Measurements from ENCODE around the gene ALAS1. TPM values are rescaled to one million over a fixed set of nuclear protein-coding genes. Genes with fewer than 3 reads are reported as not detected.

Gene ALAS1
- total and polyA plus RNA-seq, 12 donors: 64.9 to 3,700 (median 650) TPM

GRCh38 chr3:52254608-52255007, 56.6 kb downstream of the ALAS1 start:
- H3K4me3 ChIP-seq: no peak overlapping the region
- peak in 3 of 7 donors; percentile 1 to 39 (median 19) for DNase-seq
- H3K4me1 ChIP-seq (replicated peaks in 1 of 2): peaks cover 10 to 14% of the 10 kb centered on the region in 2 donors
- peaks cover 0 to 88% of the 10 kb centered on the region in 2 donors for H3K36me3 ChIP-seq (replicated peaks in 1 of 2)
- intact Hi-C loops (cut with DNase I): no loop called here
- WGBS, 4 donors: 82 to 86% (median 85%) methylated on average over 9 of the region's 9 CpGs
- H3K9me3 ChIP-seq (replicated peaks in 1 of 3): no peaks in the 10 kb centered on the region
- TF ChIP-seq POLR2A (IDR thresholded peaks at IDR 0.05): no peak
- TF ChIP-seq, protein P1, sequence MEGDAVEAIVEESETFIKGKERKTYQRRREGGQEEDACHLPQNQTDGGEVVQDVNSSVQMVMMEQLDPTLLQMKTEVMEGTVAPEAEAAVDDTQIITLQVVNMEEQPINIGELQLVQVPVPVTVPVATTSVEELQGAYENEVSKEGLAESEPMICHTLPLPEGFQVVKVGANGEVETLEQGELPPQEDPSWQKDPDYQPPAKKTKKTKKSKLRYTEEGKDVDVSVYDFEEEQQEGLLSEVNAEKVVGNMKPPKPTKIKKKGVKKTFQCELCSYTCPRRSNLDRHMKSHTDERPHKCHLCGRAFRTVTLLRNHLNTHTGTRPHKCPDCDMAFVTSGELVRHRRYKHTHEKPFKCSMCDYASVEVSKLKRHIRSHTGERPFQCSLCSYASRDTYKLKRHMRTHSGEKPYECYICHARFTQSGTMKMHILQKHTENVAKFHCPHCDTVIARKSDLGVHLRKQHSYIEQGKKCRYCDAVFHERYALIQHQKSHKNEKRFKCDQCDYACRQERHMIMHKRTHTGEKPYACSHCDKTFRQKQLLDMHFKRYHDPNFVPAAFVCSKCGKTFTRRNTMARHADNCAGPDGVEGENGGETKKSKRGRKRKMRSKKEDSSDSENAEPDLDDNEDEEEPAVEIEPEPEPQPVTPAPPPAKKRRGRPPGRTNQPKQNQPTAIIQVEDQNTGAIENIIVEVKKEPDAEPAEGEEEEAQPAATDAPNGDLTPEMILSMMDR (IDR thresholded peaks at IDR 0.05): no peak
- no peaks in the 10 kb centered on the region for H3K27me3 ChIP-seq
- no peak overlapping the region for H3K27ac ChIP-seq

DNA sequence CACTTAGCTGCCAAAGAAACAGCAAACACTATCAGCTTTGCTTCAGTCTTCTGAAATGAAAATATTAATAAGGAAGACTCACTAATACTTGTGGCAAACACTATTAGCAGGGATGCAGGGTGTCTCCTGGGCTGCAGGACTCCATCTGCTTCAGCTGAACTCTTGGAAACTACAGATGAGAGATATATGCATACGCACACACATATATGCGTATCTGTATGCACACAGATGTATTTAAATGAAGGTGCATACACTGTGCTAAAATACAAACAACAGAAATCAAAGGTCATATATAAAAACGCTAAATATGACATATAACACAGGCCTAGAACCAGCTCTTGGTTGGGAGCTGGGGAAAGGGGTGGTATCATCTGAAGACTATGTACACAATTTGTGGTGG, 58.2 kb downstream of the ALAS1 start:
- peaks cover 10 to 15% of the 10 kb centered on the region in 2 donors for H3K4me1 ChIP-seq (replicated peaks in 1 of 2)
- TF ChIP-seq, protein P1 (IDR thresholded peaks at IDR 0.05): no peak
- no peak for TF ChIP-seq POLR2A (IDR thresholded peaks at IDR 0.05)
- H3K36me3 ChIP-seq (replicated peaks in 1 of 2): peaks cover 0 to 93% of the 10 kb centered on the region in 2 donors
- no peak for DNase-seq
- WGBS, 4 donors: 82 to 88% (median 85%) methylated on average over 3 of the region's 3 CpGs
- H3K9me3 ChIP-seq (replicated peaks in 1 of 3): no peaks in the 10 kb centered on the region
- H3K27ac ChIP-seq: no peak overlapping the region
- no peak overlapping the region for H3K4me3 ChIP-seq
- H3K27me3 ChIP-seq: no peaks in the 10 kb centered on the region
- intact Hi-C loops (cut with DNase I): no loop called here

DNA sequence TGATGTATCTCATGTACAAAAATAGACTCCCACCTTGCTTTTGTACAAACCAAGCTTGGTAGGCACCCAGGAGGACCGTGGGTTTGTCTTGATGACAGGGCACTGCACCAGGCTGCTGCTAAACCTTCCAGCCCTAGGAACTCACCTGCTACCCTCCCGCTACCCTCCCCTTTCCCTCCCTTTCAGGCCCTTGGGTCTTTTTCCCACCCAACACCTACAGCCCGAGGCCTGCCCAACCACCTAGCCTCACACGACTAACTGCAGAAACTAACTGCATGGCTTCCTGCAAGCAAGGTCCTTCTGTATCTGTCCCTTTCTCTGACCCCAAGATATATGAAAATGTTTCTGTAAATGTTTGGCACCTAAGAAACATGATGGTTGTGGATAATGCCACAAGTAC, 58.7 kb downstream of the ALAS1 start:
- no peaks in the 10 kb centered on the region for H3K9me3 ChIP-seq (replicated peaks in 1 of 3)
- peaks cover 0 to 93% of the 10 kb centered on the region in 2 donors for H3K36me3 ChIP-seq (replicated peaks in 1 of 2)
- intact Hi-C loops (cut with DNase I): no loop called here
- peak in 3 of 7 donors; percentile 11 to 36 (median 20) for DNase-seq
- H3K27me3 ChIP-seq: no peaks in the 10 kb centered on the region
- H3K27ac ChIP-seq: no peak overlapping the region
- peaks cover 10 to 15% of the 10 kb centered on the region in 2 donors for H3K4me1 ChIP-seq (replicated peaks in 1 of 2)
- TF ChIP-seq POLR2A (IDR thresholded peaks at IDR 0.05): no peak
- TF ChIP-seq, protein P1 (IDR thresholded peaks at IDR 0.05): no peak
- H3K4me3 ChIP-seq: no peak overlapping the region
- WGBS, 4 donors: 82 to 88% (median 85%) methylated on average over 4 of the region's 4 CpGs

GRCh38 chr3:52257911-52258310, 60.0 kb downstream of the ALAS1 start:
- H3K4me1 ChIP-seq (replicated peaks in 1 of 2): peaks cover 10 to 15% of the 10 kb centered on the region in 2 donors
- 75 to 78% (median 76%) methylated on average over 4 of the region's 4 CpGs for WGBS, 4 donors

More at GRCh38 chr3:52257911-52258310, 60.0 kb downstream of the ALAS1 start:
- TF ChIP-seq POLR2A (IDR thresholded peaks at IDR 0.05): no peak
- TF ChIP-seq, protein P1 (IDR thresholded peaks at IDR 0.05): no peak
- H3K4me3 ChIP-seq: no peak overlapping the region
- no peaks in the 10 kb centered on the region for H3K9me3 ChIP-seq (replicated peaks in 1 of 3)
- H3K27ac ChIP-seq: peak overlapping the region in 2 of 5 donors; percentile 11 to 36
- H3K27me3 ChIP-seq: no peaks in the 10 kb centered on the region
- DNase-seq: peak in 1 of 7 donors; percentile 4
- intact Hi-C loops (cut with DNase I): no loop called here
- peaks cover 0 to 99% of the 10 kb centered on the region in 2 donors for H3K36me3 ChIP-seq (replicated peaks in 1 of 2)

Data from adrenal gland (tissue), 12 donors.